Ovary (tissue), 9 donors: ENCODE results near the gene XNDC1N. TPM values are rescaled to one million over a fixed set of nuclear protein-coding genes. Genes with fewer than 3 reads are reported as not detected.
A peak's percentile ranks its signal among the peaks of the same experiment; 100 is the strongest.

ENCODE experiments used
- DNase-seq, 5 donors: peaks; one replicate each; pipeline ENCODE4 v3.0.0-alpha.2; 2019 to 2020
- H3K27ac ChIP-seq, 2 donors: fragments of 200-600 bp; one replicate each; pipeline versions ENCODE4 v1.5.1 to v1.8.0; 2019 to 2022
- H3K27me3 ChIP-seq: fragments of 200-600 bp; one replicate; pipeline ENCODE4 v1.8.0; 2022
- H3K36me3 ChIP-seq: fragments of 200-600 bp; sonication (generic); one replicate; pipeline ENCODE4 v1.5.1; 2019
- H3K4me1 ChIP-seq: one replicate; pipeline ENCODE4 v1.8.1; 2013; ENCODE audit warnings: mild to moderate bottlenecking, moderate library complexity; ENCODE audit not compliant: insufficient read depth
- H3K4me3 ChIP-seq: fragments of 200-600 bp; sonication (generic); one replicate; pipeline ENCODE4 v1.5.1; 2017
- H3K9me3 ChIP-seq, 2 donors: fragments of 200-600 bp in 1 of 2; sonication (generic) in 1 of 2; one replicate each; pipeline versions ENCODE4 v1.5.1 to v1.8.1; 2013 to 2019; ENCODE audit warnings: mild to moderate bottlenecking in 1 of 2, moderate library complexity in 1 of 2
- EP300 ChIP-seq: sonication (generic); formaldehyde crosslinking; IDR thresholded peaks from one replicate; pipeline ENCODE4 v1.6.1; 2017; ENCODE audit warnings: antibody characterized with exemption
- POLR2A ChIP-seq: fragments of 450-650 bp; IDR thresholded peaks from one replicate; pipeline ENCODE4 v1.6.1; 2017; ENCODE audit warnings: antibody characterized with exemption, mild to moderate bottlenecking, moderate library complexity
- WGBS, 3 donors: extraction: QIAGEN DNeasy Blood & Tissue Kit in 1 of 3; methylation state at CpG; one replicate each; pipeline versions ENCODE4 v1.1.5 to v1.1.7; 2013 to 2017; 5-methylcytosine and 5-hydroxymethylcytosine counted together
- intact Hi-C, 4 donors: fragments of 100-400 bp; cut with DNase I; formaldehyde crosslinking; loops; one replicate each; pipeline versions ENCODE4 v1.11.0 to v1.15.1; 2022 to 2023
- polyA plus RNA-seq, 2 donors: library from polyadenylated mRNA; stranded (reverse); fragments of 200-250 nt in 1 of 2; fragments of 350-450 nt in 1 of 2; fragmentation: Illumina TruSeq in 1 of 2; extraction: RNeasy Lipid Tissue Mini Kit (QIAGEN cat#74804) in 1 of 2; gene quantifications; one replicate each; pipeline ENCODE4 v1.2.3, GENCODE V29; 2013 to 2014
- total RNA-seq, 7 donors: library from RNA; depleted of rRNA in 2 of 7; stranded (reverse); fragments of >200 nt in 2 of 7; fragmentation: NEBNext Ultra II Directional in 3 of 7; extraction: Animal tissue kit (Norgen Biotek cat#: 25700) in 3 of 7; gene quantifications; one replicate each; pipeline versions ENCODE4 v1.1.0 to v1.2.4, GENCODE V29; 2016 to 2023
- TF ChIP-seq, protein P1 (sequence below), 3 donors: fragments of 450-650 bp in 2 of 3; fragments of 200-600 bp in 1 of 3; IDR thresholded peaks; one replicate each; pipeline versions ENCODE4 v1.5.1 to v1.8.0; 2016 to 2022; ENCODE audit warnings: antibody characterized with exemption in 3 of 3, mild to moderate bottlenecking in 1 of 3
- donor health status: DM: no; HTN: no; CAD: no; lungs with moderate emphysema.
- donor health status: DM: no; HTN: no; CAD: no.
- donor health status: Bipolar disorder and iron deficiency.
- donor health status: DM: yes; HTN: yes; CAD: no.
- donor health status: DM: no; HTN: no; CAD: no.
- donor health status: DM: yes; HTN: yes; CAD: no.

Gene XNDC1N
- total and polyA plus RNA-seq, 9 donors = 3.5 to 13.9 (median 10.6) TPM

DNA sequence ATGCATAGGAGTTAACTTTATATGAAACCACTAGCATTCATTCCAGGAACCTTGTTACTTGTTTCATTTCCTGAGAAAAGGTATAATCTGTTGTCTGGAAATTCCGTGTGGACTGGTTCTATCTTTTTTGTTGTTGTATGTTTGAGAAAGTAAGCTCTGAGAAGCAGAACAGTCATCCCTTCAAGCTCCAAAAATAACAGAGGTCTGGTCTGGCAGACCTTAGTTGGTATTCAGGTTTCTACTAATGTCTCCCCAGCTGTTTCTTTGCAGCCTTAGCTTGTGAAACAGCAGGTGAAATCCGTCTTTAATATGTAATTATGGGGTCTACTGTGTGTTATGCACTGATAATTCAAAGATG is 2.8 kb upstream of the XNDC1N start:
- intact Hi-C loops = no loop called here
- no peaks in the 10 kb centered on the region for H3K9me3 ChIP-seq
- WGBS, 3 donors = 47 to 58% (median 47%) methylated on average over 2 of the region's 2 CpGs
- no peak overlapping the region for H3K27ac ChIP-seq
- H3K27me3 ChIP-seq = no peaks in the 10 kb centered on the region
- no peaks in the 10 kb centered on the region for H3K36me3 ChIP-seq
- DNase-seq = no peak
- H3K4me1 ChIP-seq = peaks cover 10% of the 10 kb centered on the region
- no peak for TF ChIP-seq EP300
- no peak for TF ChIP-seq POLR2A
- TF ChIP-seq, protein P1, sequence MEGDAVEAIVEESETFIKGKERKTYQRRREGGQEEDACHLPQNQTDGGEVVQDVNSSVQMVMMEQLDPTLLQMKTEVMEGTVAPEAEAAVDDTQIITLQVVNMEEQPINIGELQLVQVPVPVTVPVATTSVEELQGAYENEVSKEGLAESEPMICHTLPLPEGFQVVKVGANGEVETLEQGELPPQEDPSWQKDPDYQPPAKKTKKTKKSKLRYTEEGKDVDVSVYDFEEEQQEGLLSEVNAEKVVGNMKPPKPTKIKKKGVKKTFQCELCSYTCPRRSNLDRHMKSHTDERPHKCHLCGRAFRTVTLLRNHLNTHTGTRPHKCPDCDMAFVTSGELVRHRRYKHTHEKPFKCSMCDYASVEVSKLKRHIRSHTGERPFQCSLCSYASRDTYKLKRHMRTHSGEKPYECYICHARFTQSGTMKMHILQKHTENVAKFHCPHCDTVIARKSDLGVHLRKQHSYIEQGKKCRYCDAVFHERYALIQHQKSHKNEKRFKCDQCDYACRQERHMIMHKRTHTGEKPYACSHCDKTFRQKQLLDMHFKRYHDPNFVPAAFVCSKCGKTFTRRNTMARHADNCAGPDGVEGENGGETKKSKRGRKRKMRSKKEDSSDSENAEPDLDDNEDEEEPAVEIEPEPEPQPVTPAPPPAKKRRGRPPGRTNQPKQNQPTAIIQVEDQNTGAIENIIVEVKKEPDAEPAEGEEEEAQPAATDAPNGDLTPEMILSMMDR (IDR thresholded peaks at IDR 0.05) = no peak
- no peak overlapping the region for H3K4me3 ChIP-seq

DNA sequence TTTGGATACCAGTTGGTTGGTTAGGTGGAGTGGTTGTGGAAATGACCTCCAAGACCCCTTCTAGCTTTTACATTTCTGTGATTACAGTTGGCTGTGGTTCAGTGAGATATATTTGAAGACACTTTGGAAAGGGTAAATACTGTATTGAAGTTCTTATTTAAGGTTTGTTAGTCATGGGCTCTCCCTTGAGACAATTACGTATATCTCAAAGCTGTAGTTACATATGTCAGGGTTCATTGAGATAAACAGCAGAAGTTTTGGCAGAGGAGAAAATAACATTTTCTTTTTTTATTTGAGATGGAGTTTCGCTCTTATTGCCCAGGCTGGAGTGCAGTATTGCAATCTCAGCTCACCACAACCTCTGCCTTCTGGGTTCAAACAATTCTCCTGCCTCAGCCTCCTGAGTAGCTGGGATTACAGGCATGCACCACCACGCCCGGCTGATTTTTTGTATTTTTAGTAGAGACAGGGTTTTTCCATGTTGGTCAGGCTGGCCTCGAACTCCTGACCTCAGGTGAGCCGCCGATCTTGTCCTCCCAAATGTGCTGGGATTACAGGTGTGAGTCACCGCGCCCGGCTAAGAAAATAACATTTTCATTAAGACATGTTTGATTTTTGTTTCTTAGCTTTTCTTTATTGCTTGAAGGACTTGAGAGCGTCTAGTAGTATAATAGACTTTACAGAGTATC is 2.3 kb upstream of the XNDC1N start:
- H3K9me3 ChIP-seq = no peaks in the 10 kb centered on the region
- H3K27me3 ChIP-seq = no peaks in the 10 kb centered on the region
- DNase-seq = no peak
- TF ChIP-seq, protein P1 (IDR thresholded peaks at IDR 0.05) = no peak
- TF ChIP-seq POLR2A (no peak), EP300 (no peak)
- no peaks in the 10 kb centered on the region for H3K36me3 ChIP-seq
- 72 to 79% (median 76%) methylated on average over 11 of the region's 11 CpGs for WGBS, 3 donors
- intact Hi-C loops = no loop called here
- peaks cover 10% of the 10 kb centered on the region for H3K4me1 ChIP-seq
- no peak overlapping the region for H3K4me3 ChIP-seq
- no peak overlapping the region for H3K27ac ChIP-seq

DNA sequence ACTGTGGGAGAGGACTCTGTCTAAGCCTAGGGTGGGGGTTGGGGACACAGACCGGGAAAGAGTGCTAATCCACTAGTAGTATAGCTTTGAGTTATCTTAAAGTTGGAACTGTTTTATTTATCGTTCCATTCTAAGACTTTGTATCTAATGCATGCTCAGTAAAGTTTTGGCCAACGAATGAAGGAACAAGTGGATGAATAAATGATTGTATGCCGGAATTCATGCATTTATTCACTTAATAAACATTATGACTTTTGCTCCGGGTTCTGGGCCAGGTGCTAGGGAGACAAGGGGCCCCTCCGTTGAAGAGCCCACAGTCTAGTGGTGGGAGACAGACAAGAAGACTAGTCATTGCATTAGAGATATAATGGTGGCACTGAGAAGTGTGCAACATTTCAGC is 1.1 kb upstream of the XNDC1N start:
- TF ChIP-seq POLR2A (no peak), EP300 (no peak)
- TF ChIP-seq, protein P1 (IDR thresholded peaks at IDR 0.05) = no peak
- WGBS, 3 donors = 3 to 5% (median 4%) methylated on average over 6 of the region's 6 CpGs
- Histone ChIP-seq H3K27ac (no peak overlapping the region), H3K9me3 (no peaks in the 10 kb centered on the region), H3K4me1 (peaks cover 10% of the 10 kb centered on the region), H3K4me3 (peak overlapping the region; percentile 89), H3K36me3 (no peaks in the 10 kb centered on the region), H3K27me3 (no peaks in the 10 kb centered on the region)
- no peak for DNase-seq
- intact Hi-C loops = no loop called here

DNA sequence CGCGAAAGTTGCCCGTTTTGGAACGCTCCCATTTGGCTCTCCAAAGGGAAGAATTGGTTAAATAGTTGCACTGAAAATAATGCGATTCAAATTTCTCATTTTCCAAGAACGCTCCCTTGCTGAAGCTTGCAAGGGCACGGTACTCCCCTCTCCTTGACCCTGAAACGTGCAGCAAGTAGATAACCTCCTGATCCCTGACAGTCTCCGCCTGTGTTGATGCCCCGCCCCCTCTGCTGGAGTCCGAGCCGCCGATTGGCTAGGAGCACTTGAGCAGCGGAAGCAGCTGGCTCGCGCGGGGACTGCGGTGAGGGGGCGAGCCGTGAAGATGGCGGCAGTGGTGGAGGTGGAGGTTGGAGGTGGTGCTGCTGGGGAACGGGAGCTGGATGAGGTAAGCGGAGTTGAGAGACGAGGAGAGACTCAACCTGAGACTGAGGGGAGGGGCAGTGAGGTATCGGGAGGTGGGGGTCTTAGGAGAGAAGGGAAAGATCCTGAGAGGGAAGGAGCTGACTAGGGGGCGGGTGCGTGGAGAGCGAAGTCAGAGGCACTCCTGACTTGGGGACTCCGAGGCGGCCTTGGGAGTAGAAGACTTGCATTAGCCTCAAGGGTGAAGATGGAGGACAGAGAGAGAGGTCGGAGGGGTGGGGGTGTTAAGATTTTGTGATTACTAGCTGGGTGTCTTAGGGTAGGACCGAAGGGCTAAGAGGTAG is 496 bp upstream of the XNDC1N start, which contains the start of gene RNF121:
TSS of gene RNF121 (plus strand) at position 310 of the 707 bp plus-strand sequence. CDS start at position 326, 16 bp downstream.
- DNase-seq = peak; percentile 95 to 97 (median 96)
- TF ChIP-seq, protein P1 (IDR thresholded peaks at IDR 0.05) = no peak
- TF ChIP-seq POLR2A = peak; percentile 28
- peak within 1 kb of the TSS; percentile 89 for H3K4me3 ChIP-seq
- no peaks in the 10 kb centered on the region for H3K27me3 ChIP-seq
- peaks cover 10% of the 10 kb centered on the region for H3K4me1 ChIP-seq
- no peaks in the 10 kb centered on the region for H3K36me3 ChIP-seq
- H3K9me3 ChIP-seq = no peaks in the 10 kb centered on the region
- 0 to 1% (median 1%) methylated on average over 32 of the region's 32 CpGs for WGBS, 3 donors
- intact Hi-C loops = no loop called here
- H3K27ac ChIP-seq = peak within 1 kb of the TSS; percentile 16 to 81
